GM12875 (cell line): ENCODE measurements around the gene LRRC28.

Experiments
- H3K4me3 ChIP-seq: one replicate; pipeline ENCODE4 v1.5.1; 2011; ENCODE audit warnings: low read depth, low read length, control low read depth
- CTCF ChIP-seq: IDR thresholded peaks from 2 replicates; pipeline ENCODE4 v1.5.1; 2011; ENCODE audit warnings: low read depth, mild to moderate bottlenecking, control low read depth, inconsistent platforms, low read length, moderate library complexity, borderline replicate concordance; ENCODE audit not compliant: insufficient read depth

The LRRC28 gene

GRCh38 chr15:99402014-99402729 is 150.9 kb downstream of the LRRC28 start:
- H3K4me3 ChIP-seq: no peak overlapping the region
- no peak for TF ChIP-seq CTCF

- no peak overlapping the region for H3K4me3 ChIP-seq
- TF ChIP-seq CTCF: no peak
Measured at GRCh38 chr15:99403597-99403996, 152.3 kb downstream of the LRRC28 start.

- H3K4me3 ChIP-seq: no peak overlapping the region
- TF ChIP-seq CTCF: no peak
Measured at GRCh38 chr15:99404454-99404853, 153.2 kb downstream of the LRRC28 start.

GRCh38 chr15:99406120-99406519 is 154.8 kb downstream of the LRRC28 start:
- H3K4me3 ChIP-seq: no peak overlapping the region
- TF ChIP-seq CTCF: no peak

- no peak overlapping the region for H3K4me3 ChIP-seq
- no peak for TF ChIP-seq CTCF
Measured at GRCh38 chr15:99406716-99407487, 155.6 kb downstream of the LRRC28 start.

GRCh38 chr15:99407716-99408115 is 156.4 kb downstream of the LRRC28 start:
- no peak overlapping the region for H3K4me3 ChIP-seq
- no peak for TF ChIP-seq CTCF
